ENCODE data around the gene PRLHR.

PRLHR gene

DNA sequence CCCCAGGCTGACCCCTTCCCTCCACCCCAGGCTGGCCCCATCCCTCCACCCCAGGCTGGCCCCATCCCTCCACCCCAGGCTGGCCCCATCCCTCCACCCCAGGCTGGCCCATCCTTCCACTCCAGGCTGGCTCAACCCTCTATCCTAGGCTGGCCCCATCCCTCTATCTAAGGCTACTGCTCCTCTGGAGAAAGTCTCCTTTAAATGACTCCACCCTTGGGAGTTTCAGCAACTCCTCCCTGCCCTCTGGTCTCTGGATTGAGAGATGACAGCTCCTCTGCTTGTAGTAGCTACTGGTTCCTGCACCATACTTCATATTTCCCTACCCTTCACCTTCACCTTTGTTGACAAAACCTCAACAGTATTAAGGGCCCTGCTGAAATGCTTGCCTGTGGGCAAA is 8.5 kb downstream of the PRLHR start:
- DNase-seq = no peak

DNA sequence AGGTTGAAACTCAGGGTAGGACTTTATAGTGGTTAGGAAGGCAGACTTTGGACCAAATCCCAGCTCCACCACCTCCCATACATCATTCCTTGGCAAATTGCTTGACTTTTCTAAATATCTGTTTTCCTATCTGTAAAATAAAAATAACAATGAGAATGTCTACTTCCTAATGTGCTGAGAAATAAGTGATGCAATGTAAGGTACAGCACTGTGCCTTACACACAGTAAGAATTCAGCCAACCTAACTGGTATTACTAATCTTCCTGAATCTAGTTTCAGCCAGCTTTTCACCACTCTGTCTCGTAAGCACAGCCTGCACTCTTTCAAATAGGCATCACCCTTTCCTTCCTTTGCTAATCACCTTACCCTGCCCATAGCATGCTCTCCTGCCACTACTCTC is 9.7 kb downstream of the PRLHR start:
- no peak for DNase-seq

DNA sequence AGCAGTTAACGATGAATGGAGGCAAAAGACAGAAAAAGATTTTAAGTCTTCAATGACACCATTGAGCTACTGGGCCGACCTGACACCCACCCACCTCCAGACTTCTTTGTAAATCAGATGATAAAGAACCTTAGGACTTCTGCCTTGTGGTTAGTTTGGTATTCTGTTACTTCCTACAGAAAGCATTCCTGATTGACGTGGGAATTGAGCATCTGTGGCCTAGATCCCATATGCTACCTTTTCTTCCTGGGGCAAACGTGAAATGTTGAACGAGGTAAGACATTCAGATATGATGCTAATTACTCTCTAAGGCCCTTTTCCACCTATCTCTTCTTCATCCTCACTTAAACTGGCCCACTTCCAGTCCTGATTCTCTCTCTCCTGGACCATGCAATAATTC is 10.2 kb downstream of the PRLHR start:
- DNase-seq = no peak

DNA sequence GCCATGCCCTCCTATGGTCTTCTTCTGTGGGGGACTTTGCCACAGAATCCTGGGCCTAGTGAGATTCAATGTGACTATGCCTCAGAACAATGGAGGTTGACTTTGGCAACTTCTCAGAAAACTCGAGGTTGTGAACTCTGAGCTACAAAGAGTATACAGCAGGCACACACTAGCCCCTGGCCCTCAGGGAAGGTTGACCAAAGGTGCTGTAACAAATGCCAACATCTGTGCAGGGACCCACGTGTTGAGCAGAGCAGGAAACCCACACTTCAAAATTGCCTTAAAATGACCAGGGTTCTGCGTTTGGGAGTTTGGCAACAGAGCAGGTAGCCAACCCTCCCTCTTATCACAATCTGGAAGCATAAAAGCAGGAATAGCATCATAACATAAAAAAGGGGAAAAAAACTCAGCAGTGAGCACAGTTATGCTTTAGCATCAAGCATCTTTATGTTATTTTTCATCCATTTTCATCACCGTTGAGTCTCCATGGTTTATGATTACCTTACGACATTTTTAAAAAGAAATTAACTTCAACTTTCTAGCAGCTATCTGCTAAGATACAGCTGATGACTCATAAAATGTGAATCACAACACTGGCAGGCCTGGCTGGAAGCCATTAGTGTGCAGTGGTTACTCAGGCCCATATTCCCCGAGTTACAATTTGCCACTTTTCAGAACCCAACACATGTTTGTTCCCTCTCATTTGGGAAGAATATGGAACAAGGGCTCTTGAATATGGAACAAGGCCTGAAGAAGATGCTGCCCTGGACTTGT is 11.1 kb downstream of the PRLHR start:
- DNase-seq = no peak

DNA sequence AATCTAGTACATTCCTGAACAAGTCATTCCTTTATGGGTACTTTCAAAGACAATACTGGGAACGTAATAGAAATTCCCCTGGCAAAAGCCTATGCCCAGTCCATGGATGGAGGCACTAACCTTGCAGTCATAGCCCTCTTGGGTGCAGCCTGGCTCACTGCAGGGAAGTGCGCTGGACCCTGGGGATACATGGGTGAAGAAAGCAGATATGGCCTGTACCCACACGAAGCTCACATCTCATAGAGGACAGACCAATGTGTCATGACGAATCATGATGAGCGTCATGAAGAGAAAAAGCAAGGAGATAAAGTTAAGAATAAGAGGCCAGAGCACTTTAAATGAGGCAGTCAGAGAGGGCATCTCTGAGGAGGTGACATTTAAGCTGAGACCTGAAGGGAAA is 11.8 kb downstream of the PRLHR start:
- no peak for DNase-seq

DNA sequence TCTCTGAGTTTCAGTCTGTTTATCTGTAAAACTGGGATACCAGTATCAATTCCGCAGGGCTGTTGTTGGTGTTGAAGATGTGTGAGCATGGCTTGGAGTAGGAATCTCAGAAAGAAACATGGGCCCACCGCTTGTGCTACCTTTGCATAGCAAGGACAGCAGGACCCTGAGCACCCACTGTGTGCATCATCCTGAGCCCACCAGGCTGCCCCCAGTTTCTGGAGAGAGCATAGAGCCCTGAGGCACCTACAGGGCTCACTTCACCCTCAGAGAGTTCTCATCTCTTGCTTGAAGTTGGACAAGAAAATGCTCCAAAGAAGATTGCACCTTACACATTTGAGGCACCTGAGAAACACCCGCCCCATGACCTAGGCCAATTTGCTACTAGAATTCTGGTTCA is 12.9 kb downstream of the PRLHR start:
- DNase-seq = no peak

DNA sequence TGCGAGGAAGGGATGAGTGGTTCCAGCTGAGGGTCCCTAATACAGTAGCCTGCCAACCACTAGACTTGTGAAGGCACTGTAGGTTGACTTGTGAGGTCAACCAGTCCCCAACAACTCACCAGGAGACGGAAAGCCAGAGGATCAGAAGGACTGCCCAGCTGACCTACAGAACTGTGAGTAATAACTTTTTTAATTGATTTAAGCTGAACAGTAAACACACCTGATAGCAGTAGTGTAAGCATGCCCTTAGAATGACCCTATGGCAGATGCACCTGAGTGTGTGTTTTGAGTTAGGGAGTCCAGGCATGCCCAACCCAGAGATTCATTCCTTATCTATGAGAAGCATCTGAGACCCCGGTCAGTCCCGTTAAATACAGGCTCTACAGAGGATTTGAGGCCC is 14.1 kb downstream of the PRLHR start:
- DNase-seq = no peak

DNA sequence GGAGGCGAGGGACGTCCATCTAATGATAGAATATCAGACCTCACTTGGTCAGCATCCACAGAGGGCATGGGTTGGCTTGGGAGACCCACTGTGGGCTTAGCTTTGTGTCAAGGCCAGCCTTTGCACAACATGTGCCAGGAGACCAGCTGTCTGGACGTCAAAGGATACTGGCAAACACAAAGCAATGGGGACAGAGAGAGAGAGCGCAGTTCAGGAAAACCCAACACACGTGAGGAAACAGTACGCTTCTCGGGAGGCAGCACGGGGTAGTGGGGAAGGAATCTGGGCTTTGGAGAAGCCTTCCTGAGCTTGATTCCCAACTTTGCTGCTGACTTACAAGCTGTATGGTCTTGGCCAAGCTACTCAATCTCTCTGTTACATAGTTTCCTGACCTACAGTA is 14.7 kb downstream of the PRLHR start:
- no peak for DNase-seq

DNA sequence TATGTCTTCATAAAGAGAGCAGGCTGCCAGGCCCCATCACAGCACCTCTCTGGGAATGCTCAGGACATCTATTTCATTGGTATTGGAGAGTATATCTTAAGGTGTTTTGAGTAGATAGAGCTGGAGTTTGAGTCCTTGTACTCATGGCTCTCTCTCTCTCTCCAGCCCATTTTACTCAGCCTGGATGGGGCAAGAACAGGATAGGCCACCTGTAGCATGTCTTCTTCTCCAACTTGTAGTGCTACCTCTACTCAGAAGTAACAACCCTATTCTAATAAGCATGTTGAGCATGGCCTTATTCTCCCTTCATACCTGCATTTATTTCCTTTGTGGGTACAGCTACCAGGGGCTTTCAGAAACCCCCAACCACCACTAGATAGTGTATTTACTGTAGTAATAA is 21.9 kb downstream of the PRLHR start:
- no peak for DNase-seq

DNA sequence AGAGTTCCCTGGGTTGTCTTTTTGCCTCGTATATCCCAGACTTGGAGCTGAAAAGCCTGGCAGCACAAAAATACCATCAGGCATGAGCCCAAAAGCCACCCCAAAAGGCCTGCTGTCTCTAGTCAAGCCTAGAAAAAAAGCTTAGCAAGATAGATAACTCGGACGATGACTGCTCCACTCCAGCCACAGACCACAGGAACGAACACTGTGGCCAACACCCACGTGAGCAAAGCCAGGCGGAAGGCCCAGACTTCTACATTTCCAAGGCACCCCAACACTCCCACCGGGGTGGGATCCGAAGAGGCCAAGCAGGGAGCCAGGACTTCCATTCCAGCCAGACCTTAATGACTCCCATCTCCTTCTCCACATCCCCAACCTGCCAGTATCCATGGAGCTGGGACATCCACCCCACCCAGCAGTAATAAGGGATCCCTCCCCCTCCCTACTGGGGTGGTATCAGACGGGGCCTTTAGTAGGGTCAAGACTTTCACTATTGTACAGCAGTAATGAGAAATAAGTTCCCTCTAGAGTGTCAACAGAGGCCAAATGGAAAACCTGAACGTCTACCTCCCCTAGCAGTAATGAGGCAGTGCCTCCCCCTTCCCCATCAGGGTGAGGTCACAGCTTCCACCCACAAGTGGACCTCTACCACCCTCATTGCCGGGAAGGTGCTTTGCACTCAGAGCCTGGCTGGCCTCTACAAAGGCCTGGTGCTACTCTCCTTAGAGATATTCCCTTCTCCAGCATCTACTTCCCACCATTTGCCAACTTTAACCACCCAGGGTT is 23.0 kb downstream of the PRLHR start:
- DNase-seq = no peak

DNA sequence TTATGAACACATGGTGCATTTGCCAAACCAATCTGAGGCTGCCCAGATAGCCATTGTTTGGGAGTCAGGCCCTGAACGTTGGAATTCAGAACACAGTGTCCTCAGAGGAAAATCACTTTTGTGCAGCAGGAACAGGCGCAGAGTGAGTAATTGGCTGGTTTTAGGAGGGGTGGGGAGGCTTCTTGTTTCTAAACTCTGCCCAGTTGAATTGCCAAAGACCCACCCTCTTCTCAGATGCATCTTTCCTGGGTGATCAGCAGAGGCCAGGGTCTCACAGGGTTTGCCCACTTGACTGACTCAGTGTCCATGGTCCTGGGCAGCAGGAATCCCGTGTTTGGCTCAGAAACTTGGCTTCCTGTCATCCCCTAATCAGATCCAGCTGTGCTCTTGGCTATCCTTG is 24.3 kb downstream of the PRLHR start:
- no peak for DNase-seq

DNA sequence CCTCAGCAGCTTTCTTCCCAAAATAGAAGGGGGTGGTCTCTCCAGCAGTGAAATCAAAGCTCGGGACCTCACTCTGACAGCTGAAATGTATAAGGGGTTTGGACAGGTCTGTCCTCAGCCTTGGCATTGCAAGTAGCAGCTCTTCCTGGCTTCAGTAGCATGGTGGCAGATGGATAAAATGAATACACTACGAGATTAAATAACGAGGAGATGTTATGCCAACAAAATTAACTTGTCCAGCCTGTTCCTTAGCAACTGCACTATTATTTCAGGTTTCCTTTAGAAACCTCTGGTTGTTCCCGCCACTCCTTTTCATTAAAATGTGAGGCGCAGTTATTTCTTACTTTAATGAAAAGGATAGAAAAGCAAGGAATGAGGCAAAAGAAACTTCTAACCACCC is 24.9 kb downstream of the PRLHR start:
- DNase-seq = no peak

DNA sequence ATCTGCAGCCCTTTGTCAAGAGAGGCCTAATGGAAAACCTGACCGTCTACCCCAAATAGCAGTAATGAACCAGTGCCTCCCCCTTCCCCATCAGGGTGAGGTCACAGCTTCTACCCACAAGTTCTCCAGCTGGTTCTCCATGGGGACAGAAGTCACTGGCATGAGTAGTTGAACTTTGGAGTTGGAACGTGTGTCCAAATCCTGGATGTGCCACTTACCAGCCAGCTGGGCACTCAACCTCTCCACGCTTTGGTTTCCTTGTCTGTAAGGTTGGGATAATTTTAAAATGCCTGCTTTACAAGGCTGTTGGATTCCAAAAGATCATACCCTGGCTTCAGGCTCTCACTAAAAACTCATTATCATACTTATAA is 25.6 kb downstream of the PRLHR start:
- peak; percentile 2 for DNase-seq

DNA sequence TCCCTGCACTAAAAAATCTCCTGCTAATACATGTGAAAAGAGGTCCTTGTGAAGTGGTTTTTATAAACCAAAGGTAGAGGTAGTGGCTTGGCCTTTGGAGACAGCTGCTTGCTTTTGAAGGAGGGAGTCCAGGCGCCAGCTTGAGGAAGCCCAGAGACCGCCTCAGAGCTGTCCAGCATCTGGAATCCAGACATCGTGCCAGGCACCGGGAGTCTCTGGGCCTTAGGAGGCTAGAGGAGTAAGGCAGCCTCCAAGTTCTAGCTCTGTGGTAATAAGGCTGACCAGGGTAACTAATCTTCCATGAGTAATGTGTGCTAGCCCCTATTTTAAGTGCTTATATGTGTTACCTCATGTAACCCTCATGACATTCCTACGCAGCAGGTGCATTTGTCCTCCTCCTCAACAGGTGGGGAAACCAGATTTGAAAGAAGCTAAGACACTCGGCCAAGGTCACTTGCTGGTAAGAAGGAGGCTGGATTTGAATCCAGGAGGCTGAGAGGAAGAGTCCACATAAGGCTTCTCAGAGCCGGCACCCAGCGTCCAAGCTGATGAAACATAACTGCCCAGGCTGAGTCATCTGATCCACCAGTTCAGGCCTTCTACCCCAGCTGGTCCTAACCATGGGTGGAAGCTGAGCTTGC is 26.1 kb downstream of the PRLHR start:
- DNase-seq = no peak

DNA sequence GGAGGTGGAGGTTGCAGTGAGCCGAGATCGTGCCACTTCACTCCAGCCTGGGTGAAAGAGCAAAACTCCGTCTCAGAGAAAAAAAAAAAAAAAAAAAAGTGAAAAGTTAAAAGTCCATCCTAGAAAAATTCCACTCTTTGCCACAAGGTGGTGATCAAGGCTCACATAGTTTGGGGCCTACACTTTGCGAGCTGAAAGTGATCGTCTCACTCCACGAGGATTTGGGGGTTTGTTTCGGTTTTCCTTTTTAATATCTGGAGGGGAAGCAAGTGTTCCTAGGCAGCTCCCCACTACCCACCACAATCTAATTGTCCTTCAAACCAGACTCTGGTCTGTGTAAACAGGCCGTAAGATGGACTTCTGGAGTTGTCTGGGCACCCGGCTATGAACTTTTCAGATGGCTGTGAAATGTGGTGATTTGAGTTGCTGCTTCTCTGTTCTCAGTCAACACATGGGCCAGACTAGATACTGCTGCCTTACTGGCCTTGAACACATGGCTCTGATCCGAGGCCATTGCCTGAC is 27.1 kb downstream of the PRLHR start:
- DNase-seq = peak; percentile 81

DNA sequence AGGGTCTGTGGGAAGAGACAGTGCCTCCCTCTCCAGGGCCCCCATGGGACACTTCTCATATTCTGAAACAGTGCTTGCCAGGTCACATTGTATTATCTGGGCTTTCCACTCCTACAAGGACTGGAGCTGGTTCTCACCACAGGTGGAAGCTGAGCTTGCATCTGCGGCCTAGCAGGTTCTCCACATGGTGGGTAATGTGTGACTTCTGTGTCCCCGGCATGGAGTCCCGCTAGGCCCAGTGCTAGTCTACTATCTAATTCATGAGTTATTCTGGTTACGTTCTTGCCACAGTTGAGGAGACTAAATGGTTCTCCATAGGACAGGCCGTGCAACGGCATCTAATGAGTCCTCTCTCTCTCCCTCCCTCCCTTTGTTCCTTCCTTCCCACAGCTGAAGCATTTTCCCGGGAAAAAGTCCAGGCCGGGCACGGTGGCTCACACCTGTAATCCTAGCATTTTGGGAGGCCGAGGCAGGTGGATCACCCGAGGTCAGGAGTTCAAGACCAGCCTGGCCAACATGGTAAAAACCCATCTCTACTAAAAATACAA is 27.7 kb downstream of the PRLHR start:
- no peak for DNase-seq

DNA sequence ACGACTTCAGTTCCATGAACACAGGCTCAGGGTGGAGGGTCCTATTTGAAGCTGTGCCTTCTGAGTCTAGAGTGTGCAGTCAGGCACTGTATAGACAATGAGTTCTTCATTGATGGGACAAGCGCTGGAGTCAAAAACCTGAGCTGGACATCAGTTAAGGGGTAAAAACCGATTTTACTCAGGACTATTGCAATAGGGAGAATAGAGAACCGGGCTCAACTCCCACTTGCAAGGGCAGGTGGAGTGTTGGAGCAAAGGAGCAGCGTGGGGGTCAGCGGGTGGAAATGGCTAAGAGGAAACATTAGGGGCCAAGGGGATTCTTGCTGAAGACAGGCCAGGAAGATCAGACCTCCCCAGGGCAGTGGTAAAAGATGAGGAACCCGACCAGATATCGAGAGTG is 28.5 kb downstream of the PRLHR start:
- no peak for DNase-seq

DNA sequence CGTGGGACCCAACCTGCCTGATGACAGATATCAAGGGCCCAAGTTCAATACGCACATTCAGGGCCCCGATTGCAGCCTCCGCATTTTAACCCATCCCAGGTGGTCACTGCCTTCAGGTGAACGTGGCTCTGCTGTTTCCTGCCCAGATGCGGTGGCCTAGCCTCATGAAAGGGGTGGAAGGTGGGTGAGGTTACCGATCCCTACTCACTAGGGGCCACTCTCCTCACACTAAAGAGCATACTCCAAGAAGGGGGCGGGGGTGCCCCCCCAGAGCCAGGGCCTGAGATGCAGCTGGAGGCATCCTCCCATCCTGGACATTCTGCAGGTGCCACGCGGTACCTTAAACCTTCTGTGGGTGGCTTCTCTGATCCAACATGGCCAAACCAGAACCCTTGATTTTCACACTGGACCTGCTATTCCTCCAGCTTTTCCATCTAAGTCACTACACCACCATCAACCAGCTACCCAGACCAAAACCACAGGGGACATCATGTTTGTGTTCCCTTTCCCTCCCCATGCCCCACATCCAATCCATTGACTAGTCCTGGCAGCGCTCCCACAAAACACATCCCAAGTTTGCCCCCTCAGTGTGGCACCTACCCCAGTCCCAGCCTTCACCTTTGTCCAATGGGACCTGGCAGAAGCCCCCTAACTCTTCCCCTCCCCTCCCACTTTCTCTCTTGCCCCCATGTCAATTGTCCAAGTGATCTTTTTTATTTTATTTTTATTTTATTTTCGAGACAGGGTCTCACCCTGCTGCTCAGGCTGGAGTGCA is 30.0 kb downstream of the PRLHR start:
- no peak for DNase-seq

DNA sequence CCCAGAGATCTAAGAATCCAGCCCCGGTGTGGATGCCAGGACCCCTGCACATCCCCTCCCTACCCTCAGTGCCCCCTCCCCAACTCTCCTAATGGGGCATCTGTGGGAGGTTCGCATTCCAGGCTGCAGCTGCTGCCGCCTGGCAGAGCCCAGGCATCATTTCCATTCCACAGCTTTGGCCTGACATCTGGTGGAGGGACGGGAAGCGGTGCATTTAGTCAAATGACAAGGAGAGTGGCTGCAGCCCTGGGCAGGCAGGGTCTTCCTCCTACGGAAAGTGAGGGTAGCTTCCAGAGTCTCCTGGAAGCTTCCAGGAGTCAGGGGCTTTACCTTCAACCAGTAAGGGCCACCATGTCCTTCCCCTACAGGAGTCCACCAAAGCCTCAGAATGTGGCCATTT is 30.8 kb downstream of the PRLHR start:
- no peak for DNase-seq

DNA sequence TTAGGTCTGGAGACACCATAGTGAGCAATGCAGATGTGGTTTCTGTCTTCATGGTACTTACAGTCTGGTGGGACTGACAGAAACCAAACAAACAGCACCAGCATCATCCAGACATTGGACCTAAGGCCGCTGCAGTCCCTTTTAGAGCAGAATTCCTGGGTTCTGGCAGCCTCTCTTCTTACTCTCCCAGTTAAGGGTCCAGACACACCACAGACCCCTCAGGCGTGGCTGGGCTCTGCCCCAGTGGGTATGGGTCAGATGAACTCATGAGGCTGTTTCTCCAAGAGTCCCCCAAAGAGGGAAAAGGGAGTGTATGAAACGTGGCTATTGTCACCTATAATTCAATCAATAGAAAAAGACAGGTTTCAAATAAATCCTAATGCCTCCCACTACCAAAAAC is 31.3 kb downstream of the PRLHR start:
- DNase-seq = no peak

DNA sequence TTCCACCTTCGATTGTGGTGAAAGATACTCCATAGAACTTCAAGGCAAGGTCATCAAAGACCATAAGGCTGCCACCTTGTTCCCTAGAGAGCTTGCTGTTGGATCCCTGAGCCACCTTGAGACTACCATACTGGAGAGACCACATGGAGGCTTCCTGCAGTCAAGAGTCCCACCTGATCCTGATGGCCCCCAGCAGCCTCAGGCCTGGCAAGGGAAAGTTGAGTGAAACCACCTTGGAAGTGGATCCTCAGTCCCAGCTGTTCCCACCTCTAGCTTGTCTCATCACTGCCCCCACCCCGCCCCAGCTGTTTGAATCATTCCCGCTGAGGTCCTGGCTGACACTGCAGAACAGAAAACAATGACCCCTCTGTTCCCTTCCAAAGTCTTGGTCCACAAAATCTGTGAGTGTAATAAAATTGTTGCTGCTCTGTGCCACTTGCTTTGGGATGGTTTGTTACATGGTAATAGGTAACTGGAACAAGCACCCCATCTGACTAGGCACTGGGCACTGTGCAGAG is 32.0 kb downstream of the PRLHR start:
- no peak for DNase-seq

DNA sequence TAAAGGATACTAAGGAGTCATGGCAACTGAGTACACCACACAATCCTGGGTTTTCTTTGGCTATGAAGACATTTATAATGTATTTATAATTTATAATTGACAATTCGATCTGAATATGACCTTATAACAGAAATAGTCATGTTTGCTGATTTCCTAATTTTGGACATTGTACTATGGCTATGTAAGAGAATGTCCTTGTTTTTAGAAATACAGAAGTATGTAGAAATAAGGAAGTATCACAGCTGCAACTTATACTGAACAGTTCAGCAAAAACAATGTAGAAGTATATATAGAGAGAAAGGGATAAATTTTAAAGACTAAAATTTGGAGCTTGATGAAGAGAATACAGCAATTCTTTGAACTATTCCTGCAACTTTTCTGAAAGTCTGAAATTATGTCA is 32.6 kb downstream of the PRLHR start:
- DNase-seq = no peak

DNA sequence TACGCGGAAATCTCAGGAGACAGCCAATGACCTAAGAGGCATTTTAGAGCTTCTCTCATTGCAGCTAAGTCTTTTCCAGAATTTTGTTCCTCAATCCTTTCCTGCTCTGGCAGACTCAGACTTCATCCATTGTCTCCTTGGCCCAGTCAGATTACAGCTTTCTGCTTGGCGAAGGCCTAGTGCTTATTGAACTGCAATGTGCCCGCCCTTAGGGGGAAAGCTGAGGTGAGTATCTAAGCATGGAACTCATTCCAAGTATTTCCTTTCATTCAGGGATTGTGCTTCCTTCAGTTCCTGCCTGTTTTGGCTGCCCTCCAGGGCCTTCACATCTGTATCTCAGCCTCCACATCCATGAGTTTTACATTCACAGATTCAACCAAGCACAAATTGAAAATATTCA is 37.5 kb downstream of the PRLHR start:
- DNase-seq = no peak
